Heart left ventricle (tissue), 13 donors: ENCODE measurements around the gene PLA2G2D.
A peak's percentile ranks its signal among the peaks of the same experiment; 100 is the strongest.

Experiments used
- CTCF ChIP-seq, 12 donors: fragments of 200-600 bp; sonication (generic) in 4 of 12; IDR thresholded peaks; one replicate each; pipeline versions ENCODE4 v1.5.0 to v1.8.0; 2018 to 2022; ENCODE audit warnings: antibody characterized with exemption in 12 of 12, mild to moderate bottlenecking in 5 of 12
- POLR2A ChIP-seq, 2 donors: fragments of 450-650 bp; IDR thresholded peaks; one replicate each; pipeline ENCODE4 v1.6.1; 2017; ENCODE audit warnings: antibody characterized with exemption in 2 of 2, mild to moderate bottlenecking in 2 of 2, moderate library complexity in 2 of 2
- donor health status: ischemic (EF 13 %, LVEDD 7.1; RV severe dilation, severe dysfunction).
- donor health status: DM: no; HTN: yes; CAD: no.
- donor health status: DM: no; HTN: no; CAD: no.
- donor health status: ischemic (EF 25% LVEDD 6.9; RV normal size, moderate dysfunction).
- donor health status: ischemic (EF 25% LVEDD 5.7; RV mildly dilated, moderate dysfunction).
- donor health status: ischemic (EF 35%, LVEDD 5.7; RV mildly dilated, moderate dysfunction).
- donor health status: nonischemic (EF 11% LVEDD 7.7; RV severe dilation, severe dysfunction).
- donor health status: DM: yes; HTN: yes; CAD: no.
- donor health status: PGD.
- donor health status: ischemic (EF 29% LVEDD 5.4; RV normal size, mild dysfunction).
- donor health status: nonischemic (EF 23%, LVEDD 6.1; RV moderate dilation, normal function).

- peak in 2 of 12 donors; percentile 2 to 23 for TF ChIP-seq CTCF (IDR thresholded peaks at IDR 0.05)
- TF ChIP-seq POLR2A (IDR thresholded peaks at IDR 0.05), result no peak
These were observed 33.2 kb upstream of the PLA2G2D start for GRCh38 chr1:20152599-20152930.
